GM21423 (cell line): ENCODE measurements around the gene MRPS5.
"Not testable (repeated sequence)": the region's sequence is repeated elsewhere in the genome, so short reads cannot be mapped to it uniquely, and the experiment has no call there.

Experiments
- ATAC-seq: cut with Tn5 transposase; IDR thresholded peaks from one replicate; pipeline ENCODE4 v1.9.1; 2021; ENCODE audit warnings: mild to moderate bottlenecking, moderate library complexity; ENCODE audit not compliant: unreplicated experiment

Gene MRPS5

DNA sequence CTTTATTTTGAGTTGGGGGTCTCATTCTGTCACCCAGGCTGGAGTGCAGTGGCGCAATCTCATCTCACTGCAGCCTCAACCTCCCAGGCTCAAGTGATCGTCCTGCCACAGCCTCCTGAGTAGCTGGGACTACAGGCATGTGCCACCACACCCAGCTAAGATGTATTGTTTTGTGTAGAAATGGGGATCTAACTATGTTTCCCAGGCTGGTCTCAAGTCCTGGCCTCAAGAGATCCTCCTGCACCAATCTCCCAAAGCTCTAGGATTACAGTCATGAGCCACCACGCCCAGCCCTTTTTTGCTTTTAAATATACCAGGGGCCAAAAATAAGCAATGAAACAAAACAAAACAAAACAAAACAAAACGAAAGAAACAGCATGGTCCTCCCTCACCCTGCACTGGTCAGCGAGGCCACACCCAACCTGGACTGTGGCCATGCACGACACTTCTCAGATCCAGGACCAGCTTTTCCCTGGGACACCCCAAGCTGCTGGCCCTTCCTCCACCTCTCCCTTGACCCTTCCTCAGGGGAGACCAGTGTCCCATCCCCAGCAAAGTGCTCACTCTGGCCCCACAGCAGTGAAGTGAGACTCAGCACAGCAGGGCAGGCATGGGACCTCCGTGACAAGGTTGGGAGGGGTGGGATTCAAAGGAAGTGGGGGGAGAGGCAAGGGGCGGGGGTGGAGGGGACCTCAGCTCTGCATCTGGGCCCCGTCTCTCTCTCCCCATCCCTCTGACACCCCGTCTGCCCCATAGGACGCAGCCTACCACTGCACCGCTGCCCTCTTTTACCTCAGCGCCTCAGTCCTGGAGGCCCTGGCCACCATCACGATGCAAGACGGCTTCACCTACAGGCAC is 72.6 kb downstream of the MRPS5 start:
- ATAC-seq, result no peak

- ATAC-seq, result no peak
Observed at GRCh38 chr2:95047629-95048510, 73.7 kb downstream of the MRPS5 start.

DNA sequence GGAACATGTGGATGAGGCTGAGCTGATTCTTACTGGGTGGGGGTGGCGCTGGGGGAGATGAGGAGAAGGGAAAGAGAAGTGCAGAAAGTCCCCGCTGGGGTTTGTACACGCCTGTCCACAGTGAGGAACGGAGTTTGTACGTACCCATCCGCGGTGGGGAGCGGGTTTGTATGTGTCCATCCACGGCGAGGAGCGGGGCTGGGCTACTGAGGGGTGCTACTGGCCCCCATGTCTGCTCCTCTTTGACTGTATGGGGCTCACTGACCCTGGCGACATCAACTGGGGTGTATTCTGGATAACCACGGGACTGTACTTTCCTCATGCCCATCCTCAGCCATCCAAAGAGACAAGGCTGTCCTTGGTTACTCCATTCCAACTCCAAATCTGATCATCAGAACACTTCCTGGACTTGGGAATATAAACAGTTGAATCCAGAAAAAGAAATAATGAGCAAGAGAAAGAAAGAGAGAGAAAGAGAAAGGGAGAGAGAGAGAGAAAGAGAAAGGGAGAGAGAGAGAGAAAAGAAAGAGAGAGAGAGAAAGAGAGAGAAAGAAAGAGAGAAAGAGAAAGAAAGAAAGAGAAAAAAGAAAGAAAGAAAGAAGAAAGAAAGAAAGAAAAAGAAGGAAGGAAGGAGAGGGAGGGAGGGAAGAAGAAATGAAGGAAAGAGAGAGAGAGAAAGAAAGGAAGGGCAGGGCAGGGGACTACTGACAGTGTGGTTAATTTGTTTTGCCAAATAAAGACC is 75.1 kb downstream of the MRPS5 start:
- ATAC-seq, result no peak

GRCh38 chr2:95044601-95045000 is 77.0 kb downstream of the MRPS5 start:
- ATAC-seq, result no peak

DNA sequence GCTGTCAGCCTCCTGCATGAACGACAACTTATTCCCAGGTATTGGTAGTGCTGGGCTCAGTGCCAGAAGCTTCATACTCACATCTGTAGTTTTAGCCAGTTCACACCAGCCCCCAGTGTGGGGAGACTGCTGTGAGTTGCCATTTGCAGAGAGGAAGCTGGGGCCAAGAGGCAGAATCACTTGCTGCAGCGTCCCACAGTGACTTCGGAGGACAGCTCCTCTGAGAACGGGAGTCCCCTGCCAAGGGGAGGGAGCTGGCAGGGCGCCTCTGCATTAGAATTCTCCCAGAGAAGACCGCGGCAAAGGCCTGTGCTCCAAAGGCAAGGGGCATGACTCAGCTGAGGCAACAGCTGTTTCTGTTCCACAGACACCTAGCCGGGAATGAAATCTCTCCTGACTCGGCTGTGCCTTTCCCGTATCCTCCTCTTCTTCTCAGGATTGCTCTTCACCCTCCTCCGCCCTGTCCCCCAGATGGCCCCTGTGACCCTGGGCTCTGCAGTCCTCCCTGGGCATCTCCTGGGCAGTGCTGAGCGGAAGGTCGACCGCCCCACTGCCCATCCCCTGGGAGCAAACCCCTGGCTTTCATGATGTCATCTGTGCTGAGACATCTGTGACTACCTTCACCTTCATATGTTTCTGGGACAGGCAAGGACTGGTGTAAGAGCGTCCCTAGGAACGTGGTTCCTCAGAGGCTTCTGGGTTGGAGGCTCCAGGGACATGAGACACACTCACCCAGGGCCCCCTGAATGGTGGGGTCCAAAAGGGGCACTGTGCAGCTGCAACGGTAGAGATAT is 78.1 kb downstream of the MRPS5 start:
- ATAC-seq, result no peak

DNA sequence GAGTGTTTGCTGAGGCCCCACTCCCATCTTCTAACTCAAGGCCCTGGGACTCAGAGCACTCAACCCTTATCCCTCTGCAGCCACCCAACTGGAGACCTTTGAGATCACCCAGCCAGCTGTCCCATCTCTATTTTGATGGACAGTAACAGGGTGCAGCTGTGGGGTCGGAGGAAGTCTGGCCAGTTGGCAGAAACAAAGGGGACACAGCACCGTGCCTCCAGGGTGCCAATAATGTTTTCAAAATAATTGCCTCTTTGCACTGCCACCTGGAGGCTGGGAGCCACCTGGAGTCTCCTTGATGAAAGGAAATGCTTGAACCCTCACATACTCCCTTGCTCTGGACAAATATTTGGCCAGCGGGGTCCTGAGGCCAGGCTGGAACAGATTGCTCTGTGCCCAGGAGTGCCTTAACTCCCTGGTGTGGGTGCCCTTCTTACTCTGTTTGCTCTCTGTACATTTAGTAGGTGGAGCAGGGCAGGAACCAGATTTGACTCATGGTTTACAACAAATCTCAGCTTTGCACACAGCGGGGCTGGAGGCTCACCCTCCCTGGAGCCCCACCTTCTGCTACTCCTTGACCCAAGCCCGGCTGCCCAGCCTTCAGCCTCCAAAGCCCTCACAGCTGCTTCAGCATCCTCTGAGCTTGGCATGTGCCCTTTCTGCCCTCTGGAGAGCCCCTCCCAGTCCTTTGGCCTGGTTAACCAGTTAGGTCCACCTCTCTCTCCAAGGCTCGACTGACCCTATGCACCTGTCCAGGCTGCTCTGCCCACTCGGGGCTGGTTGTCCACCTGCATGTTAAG is 78.9 kb downstream of the MRPS5 start:
- no peak for ATAC-seq

DNA sequence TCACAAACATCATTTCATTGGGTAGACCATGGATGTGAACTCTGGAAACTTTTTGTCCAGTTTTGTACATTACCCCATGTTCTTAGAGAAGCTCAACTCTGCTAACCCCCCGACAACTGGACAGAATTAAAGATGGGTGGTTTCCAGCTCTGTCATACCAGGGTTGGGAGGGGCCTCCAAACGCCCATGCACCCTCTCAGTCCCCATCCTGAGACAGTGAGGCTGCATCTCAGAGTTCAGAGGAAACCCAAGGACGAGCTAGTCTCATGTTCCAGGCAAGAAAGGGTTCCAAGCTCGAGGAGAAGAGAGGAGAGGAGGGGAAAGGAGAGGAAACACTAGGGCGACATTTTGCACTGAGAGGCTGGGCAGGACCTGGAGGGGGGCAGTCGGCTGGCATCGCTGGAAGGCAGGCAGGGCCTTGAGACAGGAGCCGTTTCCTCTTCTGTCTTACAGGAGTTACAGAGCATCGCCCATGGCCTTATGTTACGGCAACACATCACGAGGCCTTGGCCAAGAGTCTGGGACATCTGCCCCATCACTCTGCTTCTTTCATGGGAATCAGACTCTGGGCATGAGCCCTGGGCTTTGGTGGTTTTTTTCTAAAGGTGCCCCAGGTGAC is 79.7 kb downstream of the MRPS5 start:
- no peak for ATAC-seq

- no peak for ATAC-seq
Observed at GRCh38 chr2:95041060-95041823, 80.4 kb downstream of the MRPS5 start.

DNA sequence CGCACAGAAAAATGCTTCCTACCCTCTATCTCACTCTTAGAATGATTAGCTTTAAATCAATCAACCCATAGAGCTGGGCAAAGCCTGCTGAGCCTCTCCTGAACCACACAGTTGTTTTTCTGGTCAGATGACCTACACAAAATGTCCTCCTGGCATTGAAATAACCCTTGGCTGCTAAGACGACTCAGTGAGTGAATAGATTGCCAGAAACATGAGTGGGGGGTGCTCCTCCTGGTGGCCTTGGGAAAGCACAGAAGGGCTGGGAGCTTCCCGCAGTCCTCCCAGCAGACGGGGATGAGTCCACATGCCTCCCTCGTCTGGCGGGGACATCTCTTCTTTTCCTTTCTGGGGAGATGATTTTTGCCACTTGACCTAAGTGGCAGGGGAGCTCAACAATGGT is 81.2 kb downstream of the MRPS5 start:
- no peak for ATAC-seq

DNA sequence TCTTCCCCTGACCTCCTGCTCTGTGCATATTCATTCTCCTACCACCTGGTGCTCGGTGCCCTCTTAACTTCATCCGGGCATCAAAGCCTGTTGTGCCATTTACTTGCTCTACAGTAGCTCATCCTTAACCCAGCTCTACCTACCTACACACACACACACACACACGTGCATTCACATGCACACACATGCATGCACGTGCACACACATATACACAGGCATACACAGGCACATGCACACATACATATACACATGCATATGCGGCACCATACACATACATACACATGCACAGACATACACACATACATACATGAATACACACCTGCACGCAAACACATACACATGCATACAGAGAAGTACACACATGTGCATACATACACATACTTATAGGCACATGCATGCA is 81.6 kb downstream of the MRPS5 start:
- no peak for ATAC-seq

DNA sequence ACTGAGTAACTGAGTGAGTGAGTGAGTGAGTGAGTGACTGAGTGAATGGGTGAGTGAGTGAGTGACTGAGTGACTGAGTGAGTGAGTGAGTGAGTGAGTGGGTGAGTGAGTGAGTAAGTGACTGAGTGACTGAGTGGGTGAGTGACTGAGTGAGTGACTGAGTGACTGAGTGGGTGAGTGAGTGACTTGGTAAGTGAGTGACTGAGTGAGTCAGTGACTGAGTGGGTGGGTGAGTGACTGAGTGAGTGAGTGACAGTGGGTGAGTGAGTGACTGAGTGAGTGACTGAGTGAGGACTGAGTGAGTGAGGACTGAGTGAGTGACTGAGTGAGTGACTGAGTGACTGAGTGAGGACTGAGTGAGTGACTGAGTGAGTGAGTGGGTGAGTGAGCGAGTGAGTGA is 82.2 kb downstream of the MRPS5 start:
- no peak for ATAC-seq

GRCh38 chr2:95038635-95039298 is 82.8 kb downstream of the MRPS5 start:
- no peak for ATAC-seq

GRCh38 chr2:95037841-95038585 is 83.6 kb downstream of the MRPS5 start:
- ATAC-seq, result not testable (repeated sequence)

GRCh38 chr2:95037384-95037839 is 84.2 kb downstream of the MRPS5 start:
- ATAC-seq, result no peak

DNA sequence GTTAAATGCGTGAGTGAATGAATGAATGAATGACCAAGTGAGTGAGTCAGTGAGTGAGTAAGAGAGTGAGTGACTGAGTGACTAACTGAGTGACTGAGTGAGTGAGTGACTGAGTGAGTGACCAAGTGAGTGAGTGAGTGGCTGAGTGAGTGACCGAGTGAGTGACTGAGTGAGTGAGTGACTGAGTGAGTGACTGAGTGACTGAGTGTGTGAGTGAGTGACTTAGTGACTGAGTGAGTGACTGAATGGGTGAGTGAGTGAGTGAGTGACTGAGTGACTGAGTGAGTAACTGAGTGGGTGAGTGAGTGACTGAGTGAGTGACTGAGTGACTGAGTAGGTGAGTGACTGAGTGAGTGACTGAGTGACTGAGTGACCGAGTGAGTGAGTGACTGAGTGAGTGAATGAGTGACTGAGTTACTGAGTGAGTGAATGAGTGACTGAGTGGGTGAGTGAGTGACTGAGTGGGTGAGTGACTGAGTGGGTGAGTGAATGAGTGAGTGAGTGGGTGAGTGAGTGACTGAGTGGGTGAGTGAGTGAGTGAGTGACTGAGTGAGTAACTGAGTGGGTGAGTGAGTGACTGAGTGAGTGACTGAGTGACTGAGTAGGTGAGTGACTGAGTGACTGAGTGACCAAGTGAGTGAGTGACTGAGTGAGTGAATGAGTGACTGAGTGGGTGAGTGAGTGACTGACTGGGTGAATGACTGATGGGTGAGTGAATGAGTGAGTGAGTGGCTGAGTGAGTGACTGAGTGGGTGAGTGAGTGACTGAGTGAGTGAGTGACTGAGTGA is 84.8 kb downstream of the MRPS5 start:
- ATAC-seq, result no peak
